GM12875 (cell line): Measurements from ENCODE around the gene UQCR10.

Source experiments
- H3K4me3 ChIP-seq: one replicate; pipeline ENCODE4 v1.5.1; 2011; ENCODE audit warnings: low read depth, low read length, control low read depth
- TF ChIP-seq, protein P1 (sequence below): IDR thresholded peaks from 2 replicates; pipeline ENCODE4 v1.5.1; 2011; ENCODE audit warnings: low read depth, mild to moderate bottlenecking, control low read depth, inconsistent platforms, low read length, moderate library complexity, borderline replicate concordance; ENCODE audit not compliant: insufficient read depth

The UQCR10 gene

DNA sequence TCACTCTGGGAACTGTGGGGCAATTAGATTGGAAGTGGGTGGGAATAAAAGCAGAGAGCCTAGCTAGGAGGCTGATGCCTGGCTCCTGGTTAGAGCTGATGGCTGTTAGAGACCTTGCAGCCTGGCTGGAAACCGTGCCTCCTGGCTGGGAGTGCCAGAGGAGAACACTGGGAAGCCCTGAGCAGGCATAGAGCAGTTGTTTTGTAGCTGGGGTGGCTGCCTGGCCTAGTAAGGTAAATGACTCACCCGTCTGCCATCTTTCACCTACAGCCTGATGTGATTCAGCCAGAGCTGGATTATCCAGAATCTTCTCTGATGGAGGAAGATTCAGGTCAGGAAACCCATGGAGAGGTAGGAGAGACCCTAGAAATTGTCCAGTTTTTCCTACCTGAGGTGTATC is 6.1 kb downstream of the UQCR10 start:
- TF ChIP-seq, protein P1, sequence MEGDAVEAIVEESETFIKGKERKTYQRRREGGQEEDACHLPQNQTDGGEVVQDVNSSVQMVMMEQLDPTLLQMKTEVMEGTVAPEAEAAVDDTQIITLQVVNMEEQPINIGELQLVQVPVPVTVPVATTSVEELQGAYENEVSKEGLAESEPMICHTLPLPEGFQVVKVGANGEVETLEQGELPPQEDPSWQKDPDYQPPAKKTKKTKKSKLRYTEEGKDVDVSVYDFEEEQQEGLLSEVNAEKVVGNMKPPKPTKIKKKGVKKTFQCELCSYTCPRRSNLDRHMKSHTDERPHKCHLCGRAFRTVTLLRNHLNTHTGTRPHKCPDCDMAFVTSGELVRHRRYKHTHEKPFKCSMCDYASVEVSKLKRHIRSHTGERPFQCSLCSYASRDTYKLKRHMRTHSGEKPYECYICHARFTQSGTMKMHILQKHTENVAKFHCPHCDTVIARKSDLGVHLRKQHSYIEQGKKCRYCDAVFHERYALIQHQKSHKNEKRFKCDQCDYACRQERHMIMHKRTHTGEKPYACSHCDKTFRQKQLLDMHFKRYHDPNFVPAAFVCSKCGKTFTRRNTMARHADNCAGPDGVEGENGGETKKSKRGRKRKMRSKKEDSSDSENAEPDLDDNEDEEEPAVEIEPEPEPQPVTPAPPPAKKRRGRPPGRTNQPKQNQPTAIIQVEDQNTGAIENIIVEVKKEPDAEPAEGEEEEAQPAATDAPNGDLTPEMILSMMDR, result no peak
- no peak overlapping the region for H3K4me3 ChIP-seq

DNA sequence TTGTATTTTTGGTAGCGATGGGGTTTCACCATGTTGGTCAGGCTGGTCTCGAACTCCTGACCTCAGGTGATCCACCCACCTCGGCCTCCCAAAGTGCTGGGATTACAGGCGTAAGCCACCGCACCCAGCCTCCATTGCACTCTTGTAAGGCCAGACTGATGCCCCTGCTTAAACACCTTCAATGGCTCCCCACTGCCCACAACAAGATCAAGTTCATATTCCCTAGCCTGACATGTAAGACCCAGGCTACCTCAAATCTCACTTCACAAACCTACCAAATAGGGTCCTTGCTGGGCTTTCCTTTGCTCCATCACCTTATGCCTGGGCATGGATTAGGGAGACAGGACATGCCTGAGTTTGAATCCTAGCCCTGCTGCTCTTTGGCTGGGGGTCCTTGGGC is 13.1 kb downstream of the UQCR10 start:
- TF ChIP-seq, protein P1, result no peak
- H3K4me3 ChIP-seq, result no peak overlapping the region

DNA sequence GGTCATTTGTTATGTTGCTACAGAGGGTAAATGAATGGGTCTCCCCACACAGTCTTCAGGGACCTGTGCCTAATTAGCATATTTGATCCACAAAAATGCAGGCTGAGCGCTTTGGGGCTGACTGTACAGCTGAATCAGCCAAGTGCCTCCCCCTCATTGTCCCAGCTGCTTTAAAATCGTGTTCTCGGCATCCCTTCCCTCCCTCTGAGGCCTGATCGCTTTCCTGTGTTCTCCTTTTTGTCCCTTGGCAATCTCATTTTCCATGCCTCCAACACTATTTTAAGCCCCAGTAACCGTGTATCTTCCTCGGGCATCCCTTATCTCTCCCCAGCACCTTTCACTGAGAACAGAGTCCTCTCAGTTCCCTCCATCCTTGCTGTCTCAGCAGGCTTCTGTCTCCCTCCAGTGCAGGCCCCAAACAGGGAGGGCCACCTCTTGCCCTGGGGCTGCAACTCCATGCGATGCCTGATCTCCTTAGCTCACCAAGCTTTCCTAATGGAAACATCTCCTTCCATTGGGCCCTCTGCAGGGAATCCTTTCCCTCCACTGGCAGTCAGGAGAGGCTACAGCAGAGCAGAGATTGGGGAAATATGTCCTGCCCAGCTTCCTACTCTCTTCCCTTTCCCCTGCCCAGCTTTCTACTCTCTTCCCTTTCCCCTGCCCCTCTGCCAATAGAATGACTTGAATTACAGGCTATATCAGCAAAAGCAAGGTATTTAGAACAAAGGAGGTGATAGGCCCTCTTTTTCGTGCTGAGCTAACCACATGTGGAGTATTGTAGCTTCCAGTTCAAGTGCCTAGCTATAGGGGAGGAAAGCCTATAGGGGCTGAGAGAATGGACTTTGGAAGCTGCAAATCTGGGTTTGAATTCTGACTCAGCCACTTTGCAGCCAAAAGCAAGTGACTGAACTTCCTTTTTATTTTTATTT is 13.8 kb downstream of the UQCR10 start:
- TF ChIP-seq, protein P1, result no peak
- H3K4me3 ChIP-seq, result no peak overlapping the region

DNA sequence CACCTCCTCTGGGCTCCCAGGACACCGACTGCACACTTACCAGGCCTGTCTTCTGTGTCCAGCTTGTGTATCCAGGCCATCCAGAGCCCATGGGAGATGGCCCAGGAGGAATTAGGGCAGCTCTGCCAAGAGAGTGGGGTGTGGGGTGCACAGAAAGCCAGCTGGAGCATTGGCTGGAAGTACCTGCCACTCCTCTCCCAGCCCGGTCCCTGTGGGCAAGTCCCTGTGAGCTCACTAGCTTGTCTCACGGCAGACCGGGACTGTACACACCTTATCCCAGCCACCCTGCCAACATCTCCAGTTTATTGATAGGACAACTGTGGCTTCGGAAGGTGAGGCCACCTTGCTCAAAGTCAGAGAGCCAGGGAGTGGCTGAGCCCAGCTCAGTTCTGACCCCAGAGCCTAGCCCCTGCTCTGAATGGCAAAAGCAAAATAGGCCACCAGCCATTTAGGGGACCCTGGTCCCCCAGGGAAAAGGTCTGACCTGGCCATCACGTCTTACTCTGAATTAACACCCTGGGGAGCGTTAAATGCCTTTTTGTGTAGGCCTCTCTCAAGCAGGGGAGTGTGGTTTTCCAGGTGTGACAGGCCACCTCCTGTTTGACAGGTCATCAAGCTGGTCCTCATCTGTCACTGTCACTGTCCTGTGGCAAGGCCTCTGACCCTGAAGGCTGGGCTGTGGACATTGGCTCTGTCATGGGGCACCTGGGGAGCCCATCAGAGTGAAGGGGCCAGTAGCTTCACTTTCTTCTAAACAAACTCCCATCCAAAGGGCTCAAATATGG is 15.1 kb downstream of the UQCR10 start:
- TF ChIP-seq, protein P1, result no peak
- no peak overlapping the region for H3K4me3 ChIP-seq

DNA sequence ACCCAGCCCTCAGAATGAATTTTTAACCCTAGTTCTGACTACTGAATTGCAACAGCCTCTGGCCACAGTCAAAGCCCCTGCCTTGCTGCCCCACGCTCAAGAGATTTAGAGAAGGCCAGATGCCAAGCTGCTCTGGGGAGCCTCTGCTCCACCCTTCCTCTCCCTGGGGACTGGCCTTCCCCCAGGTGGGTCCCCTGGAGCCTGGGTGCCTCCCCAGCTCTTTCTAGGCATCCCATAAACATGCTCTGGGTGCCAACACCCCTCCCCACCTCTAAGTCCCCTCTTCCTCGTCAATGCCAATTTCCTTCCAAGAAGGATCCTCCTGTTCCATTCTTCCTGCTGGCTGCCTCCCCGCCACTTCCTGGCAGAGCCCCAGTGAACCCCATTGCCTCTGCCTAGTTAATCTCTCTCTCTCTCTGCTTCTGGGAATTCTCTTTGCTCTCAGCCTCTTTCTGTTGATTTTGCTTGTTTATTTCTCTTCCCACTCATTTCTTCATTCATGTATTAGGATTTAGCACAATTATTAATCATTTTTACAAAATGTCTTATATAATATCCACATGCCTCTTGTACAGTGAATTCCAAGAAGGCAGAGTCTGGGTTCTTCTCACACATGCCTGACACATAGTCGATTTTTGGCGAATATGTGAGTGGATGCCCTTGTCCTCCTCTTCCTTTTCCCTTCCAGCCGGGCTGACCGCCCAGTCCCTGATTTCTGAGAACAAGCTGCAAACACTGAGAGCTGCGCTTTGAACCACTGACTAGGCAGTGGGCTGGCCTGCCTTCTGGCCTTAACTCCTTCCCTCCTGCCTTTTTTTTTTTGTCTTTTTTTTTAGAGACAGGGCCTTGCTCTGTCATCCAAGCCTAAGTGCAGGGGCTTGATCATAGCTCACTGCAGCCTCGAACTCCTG is 17.5 kb downstream of the UQCR10 start:
- no peak overlapping the region for H3K4me3 ChIP-seq
- TF ChIP-seq, protein P1, result no peak

DNA sequence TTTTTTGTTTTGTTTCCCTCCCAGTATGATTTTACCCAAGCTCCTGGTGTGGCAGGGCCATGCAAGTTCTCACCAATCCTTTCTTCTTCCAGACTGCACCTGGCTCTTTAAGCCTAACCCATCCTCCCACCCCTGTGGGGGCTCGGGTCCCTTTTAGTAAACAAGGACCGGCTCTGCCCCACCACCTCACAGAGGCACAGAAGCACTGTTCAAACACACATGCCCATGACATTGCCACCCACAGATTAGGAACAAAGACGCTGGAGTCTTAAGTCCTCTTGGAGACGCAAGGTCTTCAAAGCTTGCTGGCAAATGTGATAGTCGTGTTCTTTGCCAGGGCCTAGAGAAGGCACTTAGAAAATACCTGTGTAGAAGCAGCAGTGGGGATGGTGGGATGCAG is 18.9 kb downstream of the UQCR10 start:
- TF ChIP-seq, protein P1, result no peak
- H3K4me3 ChIP-seq, result no peak overlapping the region
